ENCODE measurements around the gene SLC5A2.

The SLC5A2 gene

GRCh38 chr16:31483081-31483480, at the start of gene SLC5A2:
Gene SLC5A2 (plus strand): TSS chr16:31483123. CDS start chr16:31483137, 14 bp downstream.
- Histone ChIP-seq H3K9me3 (ENCODE audit: control insufficient read depth, insufficient read depth, low read depth, low read length) (no peaks in the 10 kb centered on the region), H3K4me1 (ENCODE audit: control insufficient read depth, insufficient read depth, low read length) (no peaks in the 10 kb centered on the region; the same call in 1 of the 2 replicates), H3K27ac (ENCODE audit: extremely low read depth, low read depth, low read length) (no peak within 1 kb of the TSS), H3K36me3 (ENCODE audit: control insufficient read depth in 2 of 2, insufficient read depth in 1 of 2, low read length in 2 of 2) (no peaks in the 10 kb centered on the region), H3K4me3 (ENCODE audit: low read depth, low read length) (no peak within 1 kb of the TSS)
- TF ChIP-seq ZSCAN30 (tag by site-specific recombination; IDR thresholded peaks at IDR 0.05) (no peak), MZF1 (tag by site-specific recombination; IDR thresholded peaks at IDR 0.05; ENCODE audit: borderline replicate concordance) (no peak), ZNF664 (tag by site-specific recombination; IDR thresholded peaks at IDR 0.05) (no peak), ZNF280C (tag by site-specific recombination; IDR thresholded peaks at IDR 0.05) (no peak), ZNF426 (tag by site-specific recombination; IDR thresholded peaks at IDR 0.05) (no peak)
- CTCF ChIA-PET = interaction anchor here (0.6 to 1.3 kb wide), 2 partner anchors 22 to 214 kb away, joined by 3 to 7 read pairs; no protein-coding TSS in a partner anchor
- POLR2A ChIA-PET = no interaction called here

GRCh38 chr16:31435341-31436220, 47.3 kb upstream of the SLC5A2 start:
- CTCF ChIA-PET = no interaction called here

GRCh38 chr16:31436221-31437045, 46.5 kb upstream of the SLC5A2 start:
- Histone ChIP-seq H3K4me1 (ENCODE audit: control insufficient read depth, insufficient read depth, low read length) (no peaks in the 10 kb centered on the region), H3K36me3 (ENCODE audit: control insufficient read depth in 2 of 2, insufficient read depth in 1 of 2, low read length in 2 of 2) (no peaks in the 10 kb centered on the region), H3K4me3 (ENCODE audit: low read depth, low read length) (no peak overlapping the region), H3K27ac (ENCODE audit: extremely low read depth, low read depth, low read length) (no peak overlapping the region), H3K9me3 (ENCODE audit: control insufficient read depth, insufficient read depth, low read depth, low read length) (no peaks in the 10 kb centered on the region)
- POLR2A ChIA-PET = no interaction called here
- CTCF ChIA-PET = no interaction called here
- no peak for TF ChIP-seq ZBTB1 (tag by site-specific recombination; IDR thresholded peaks at IDR 0.05)
- TF ChIP-seq ZIC2 (tag by site-specific recombination; IDR thresholded peaks at IDR 0.05) = no peak
- TF ChIP-seq ZNF416 (tag by site-specific recombination; IDR thresholded peaks at IDR 0.05) = no peak
- TF ChIP-seq ZNF26 (tag by site-specific recombination; IDR thresholded peaks at IDR 0.05) = no peak
- TF ChIP-seq ZNF324 (tag by site-specific recombination; IDR thresholded peaks at IDR 0.05) = no peak
- no peak for TF ChIP-seq ZNF610 (tag by site-specific recombination; IDR thresholded peaks at IDR 0.05; ENCODE audit: borderline replicate concordance)
- TF ChIP-seq TSHZ1 (tag by site-specific recombination; IDR thresholded peaks at IDR 0.05; ENCODE audit: borderline replicate concordance) = no peak
- no peak for TF ChIP-seq KLF7 (tag by site-specific recombination; IDR thresholded peaks at IDR 0.05; ENCODE audit: borderline replicate concordance)
- TF ChIP-seq ZSCAN30 (tag by site-specific recombination; IDR thresholded peaks at IDR 0.05) = no peak
- TF ChIP-seq ZNF670 (tag by site-specific recombination; IDR thresholded peaks at IDR 0.05; ENCODE audit: low read depth) = no peak
- TF ChIP-seq ZNF184 (tag by site-specific recombination; IDR thresholded peaks at IDR 0.05) = no peak

More at GRCh38 chr16:31435341-31436220, 47.3 kb upstream of the SLC5A2 start:
- H3K36me3 ChIP-seq (ENCODE audit: control insufficient read depth in 2 of 2, insufficient read depth in 1 of 2, low read length in 2 of 2) = no peaks in the 10 kb centered on the region
- H3K27ac ChIP-seq (ENCODE audit: extremely low read depth, low read depth, low read length) = no peak overlapping the region
- H3K9me3 ChIP-seq (ENCODE audit: control insufficient read depth, insufficient read depth, low read depth, low read length) = no peaks in the 10 kb centered on the region
- no peak overlapping the region for H3K4me3 ChIP-seq (ENCODE audit: low read depth, low read length)
- POLR2A ChIA-PET = no interaction called here
- no peaks in the 10 kb centered on the region for H3K4me1 ChIP-seq (ENCODE audit: control insufficient read depth, insufficient read depth, low read length)
- TF ChIP-seq ZIC2 (tag by site-specific recombination; IDR thresholded peaks at IDR 0.05) = peak; percentile 25; the same call in 1 of the 2 replicates
- TF ChIP-seq ZNF544 (tag by site-specific recombination; IDR thresholded peaks at IDR 0.05) = no peak
- TF ChIP-seq ZNF843 (tag by site-specific recombination; IDR thresholded peaks at IDR 0.05) = 0 out of 2 replicates have a peak, but pooled peaks have one; percentile 13
